H1 (cell line): ENCODE data around the gene PSMB3. TPM values are rescaled to one million over a fixed set of nuclear protein-coding genes. Genes with fewer than 3 reads are reported as not detected.

Experiments used
- CTCF ChIA-PET: fragments of 300-600 bp; sonication (Branson Sonifier 250); formaldehyde crosslinking; loops from one replicate; lab custom pipeline; 2021; ENCODE audit not compliant: partially characterized antibody; lab: Charles Lee
- POLR2A ChIA-PET: fragments of 300-600 bp; sonication (Branson Sonifier 250); formaldehyde crosslinking; loops from one replicate; lab custom pipeline; 2021; ENCODE audit warnings: inconsistent platforms; ENCODE audit not compliant: partially characterized antibody; lab: Charles Lee
- DNase-seq, 2 experiments: peaks; one replicate each; pipeline versions ENCODE4 v3.0.0 to v3.0.0-alpha.2; 2010 to 2022; ENCODE audit warnings: low spot score in 2 of 2, low read depth in 1 of 2, mixed read lengths in 1 of 2
- FAIRE-seq: peaks from 2 replicates; lab custom pipeline; 2011; peaks lifted over from hg19 to GRCh38; lab: Jason Lieb, UNC
- H2AFZ ChIP-seq: 2 replicates; pipeline ENCODE4 v1.8.1; 2012; ENCODE audit warnings: low read length, inconsistent platforms
- H2AK5ac ChIP-seq: 2 replicates; pipeline ENCODE4 v1.6.1; 2013; ENCODE audit warnings: low read depth, low read length
- H2BK120ac ChIP-seq: replicated peaks from 2 replicates; pipeline ENCODE3; 2013; ENCODE audit warnings: low read depth, low read length, inconsistent platforms
- H2BK12ac ChIP-seq: 2 replicates; pipeline ENCODE4 v1.6.1; 2013; ENCODE audit warnings: low read depth, low read length
- H2BK15ac ChIP-seq: 2 replicates; pipeline ENCODE4 v1.6.1; 2013; ENCODE audit warnings: low read length
- H2BK20ac ChIP-seq: 2 replicates; pipeline ENCODE4 v1.6.1; 2013; ENCODE audit warnings: low read length
- H2BK5ac ChIP-seq: 2 replicates; pipeline ENCODE4 v1.6.1; 2013; ENCODE audit warnings: low read depth, low read length
- H3K14ac ChIP-seq: 2 replicates; pipeline ENCODE4 v1.6.1; 2013; ENCODE audit warnings: inconsistent platforms; ENCODE audit not compliant: insufficient read length
- H3K18ac ChIP-seq: 2 replicates; pipeline ENCODE4 v1.6.1; 2013; ENCODE audit warnings: low read length; ENCODE audit errors: extremely low read depth
- H3K23ac ChIP-seq: 2 replicates; pipeline ENCODE4 v1.6.1; 2013; ENCODE audit warnings: inconsistent platforms; ENCODE audit not compliant: insufficient read length
- H3K23me2 ChIP-seq: 2 replicates; pipeline ENCODE4 v1.6.1; 2013; ENCODE audit warnings: low read depth, low read length
- H3K27ac ChIP-seq: 2 replicates; pipeline ENCODE4 v1.6.1; 2011; ENCODE audit warnings: low read depth, low read length, inconsistent platforms
- H3K27me3 ChIP-seq, 4 experiments: replicated peaks in 1 of 4; 1 replicate in 1 of 4; 2 replicates in 3 of 4; pipeline versions ENCODE4 v1.6.1 to v1.8.1; 2011 to 2013; ENCODE audit warnings: low read length in 3 of 4, mild to moderate bottlenecking in 3 of 4, inconsistent platforms in 2 of 4, mixed read lengths in 2 of 4, moderate library complexity in 1 of 4; ENCODE audit not compliant: control insufficient read depth in 3 of 4, insufficient read depth in 3 of 4; ENCODE audit errors: extremely low read depth in 1 of 4
- H3K36me3 ChIP-seq, 4 experiments: 2 replicates each; pipeline versions ENCODE4 v1.6.1 to v1.8.1; 2011 to 2013; ENCODE audit warnings: mild to moderate bottlenecking in 4 of 4, low read length in 3 of 4, moderate library complexity in 2 of 4, control low read depth in 1 of 4, inconsistent platforms in 1 of 4; ENCODE audit not compliant: insufficient read depth in 4 of 4, control insufficient read depth in 2 of 4
- H3K4ac ChIP-seq: replicated peaks from 2 replicates; pipeline ENCODE3; 2013; ENCODE audit warnings: low read length, low read depth, mixed read lengths, inconsistent platforms; ENCODE audit not compliant: insufficient read length
- H3K4me1 ChIP-seq, 4 experiments: replicated peaks in 1 of 4; 1 replicate in 1 of 4; 2 replicates in 3 of 4; pipeline versions ENCODE4 v1.6.1 to v1.8.1; 2011 to 2013; ENCODE audit warnings: low read length in 3 of 4, inconsistent platforms in 2 of 4, mixed read lengths in 1 of 4; ENCODE audit not compliant: insufficient read depth in 4 of 4, control insufficient read depth in 3 of 4
- H3K4me2 ChIP-seq, 2 experiments: 2 replicates each; pipeline versions ENCODE4 v1.6.1 to v1.8.1; 2011 to 2013; ENCODE audit warnings: low read depth in 2 of 2, low read length in 2 of 2, control low read depth in 1 of 2, inconsistent platforms in 1 of 2, mild to moderate bottlenecking in 1 of 2; ENCODE audit not compliant: insufficient read depth in 1 of 2
- H3K4me3 ChIP-seq, 4 experiments: fragments of 200-600, 300-600 bp in 1 of 4; sonication (generic), shearing (Covaris generic), sonication (Bioruptor Twin) in 1 of 4; 2 replicates each; pipeline versions ENCODE4 v1.5.1 to v1.8.1; 2011 to 2016; ENCODE audit warnings: low read length in 4 of 4, low read depth in 3 of 4, control low read depth in 2 of 4, inconsistent platforms in 2 of 4, mild to moderate bottlenecking in 2 of 4, mixed read lengths in 1 of 4, moderate library complexity in 1 of 4; ENCODE audit not compliant: insufficient read depth in 2 of 4; ENCODE audit errors: extremely low read depth in 1 of 4
- H3K56ac ChIP-seq: replicated peaks from 2 replicates; pipeline ENCODE3; 2013; ENCODE audit warnings: low read depth, mild to moderate bottlenecking, mixed read lengths, low read length, inconsistent platforms; ENCODE audit not compliant: insufficient read length
- H3K79me1 ChIP-seq: 2 replicates; pipeline ENCODE4 v1.6.1; 2013; ENCODE audit warnings: low read depth, low read length, control low read depth
- H3K79me2 ChIP-seq, 2 experiments: 2 replicates each; pipeline versions ENCODE4 v1.6.1 to v1.8.1; 2012 to 2013; ENCODE audit warnings: low read length in 2 of 2, mild to moderate bottlenecking in 2 of 2, inconsistent platforms in 1 of 2; ENCODE audit not compliant: insufficient read depth in 2 of 2, control insufficient read depth in 1 of 2
- H3K9ac ChIP-seq, 4 experiments: replicated peaks in 1 of 4; 1 replicate in 1 of 4; 2 replicates in 3 of 4; pipeline versions ENCODE4 v1.6.1 to v1.8.1; 2011 to 2013; ENCODE audit warnings: low read depth in 3 of 4, low read length in 3 of 4, control low read depth in 2 of 4, mild to moderate bottlenecking in 2 of 4, moderate library complexity in 2 of 4, inconsistent platforms in 1 of 4; ENCODE audit errors: extremely low read depth in 1 of 4
- H3K9me3 ChIP-seq, 2 experiments: 2 replicates each; pipeline versions ENCODE4 v1.6.1 to v1.8.1; 2012 to 2013; ENCODE audit warnings: mild to moderate bottlenecking in 2 of 2, moderate library complexity in 2 of 2, control low read depth in 1 of 2, inconsistent platforms in 1 of 2, low read depth in 1 of 2, low read length in 1 of 2, mixed read lengths in 1 of 2; ENCODE audit not compliant: insufficient read depth in 2 of 2
- H4K20me1 ChIP-seq, 2 experiments: replicated peaks in 1 of 2; 2 replicates each; pipeline versions ENCODE3 to v1.8.1; 2011 to 2013; ENCODE audit warnings: inconsistent platforms in 2 of 2, low read length in 2 of 2, mild to moderate bottlenecking in 1 of 2; ENCODE audit not compliant: insufficient read depth in 2 of 2, control insufficient read depth in 1 of 2
- H4K5ac ChIP-seq: 2 replicates; pipeline ENCODE4 v1.6.1; 2013; ENCODE audit warnings: low read length, low read depth, mixed read lengths, inconsistent platforms; ENCODE audit not compliant: insufficient read length
- H4K8ac ChIP-seq: 2 replicates; pipeline ENCODE4 v1.8.0; 2013; ENCODE audit warnings: mild to moderate bottlenecking, moderate library complexity, low read length, inconsistent platforms; ENCODE audit not compliant: insufficient read depth; ENCODE audit errors: extremely low read depth
- H4K91ac ChIP-seq: replicated peaks from 2 replicates; pipeline ENCODE3; 2013; ENCODE audit warnings: low read length, mixed read lengths, inconsistent platforms; ENCODE audit not compliant: insufficient read length
- KDM4A ChIP-seq: IDR thresholded peaks from one replicate; pipeline ENCODE4 v1.7.1; 2012; ENCODE audit warnings: low read depth, mild to moderate bottlenecking, moderate library complexity, low read length, inconsistent platforms; ENCODE audit not compliant: severe bottlenecking
- SP4 ChIP-seq: IDR thresholded peaks from 2 replicates; pipeline ENCODE4 v1.6.1; 2012; ENCODE audit warnings: low read length, inconsistent platforms
- WGBS, 2 experiments: shearing (Covaris generic) in 1 of 2; methylation state at CpG; one replicate each; pipeline versions ENCODE4 v1.1.6 to v1.1.7; 2013 to 2015; ENCODE audit warnings: low lambda C conversion rate in 2 of 2, mixed read lengths in 2 of 2, inconsistent platforms in 1 of 2, low coverage in 1 of 2, missing lambda C conversion rate in 1 of 2; ENCODE audit not compliant: insufficient replicate concordance in 2 of 2, insufficient coverage in 1 of 2, insufficient read length in 1 of 2; ENCODE audit errors: extremely low coverage in 1 of 2, missing lambda C conversion rate in 1 of 2; 5-methylcytosine and 5-hydroxymethylcytosine counted together
- polyA plus RNA-seq, 7 experiments: library from polyadenylated mRNA; depleted of rRNA in 3 of 7; stranded (reverse) in 5 of 7; unstranded in 2 of 7; fragments of >200 nt in 5 of 7; fragments of 200-250 nt in 2 of 7; gene quantifications; 1 replicate in 5 of 7; 2 replicates in 1 of 7; 4 replicates in 1 of 7; pipeline versions ENCODE4 v1.2.1 to v1.2.3, GENCODE V29; 2011 to 2013; ENCODE audit warnings: missing spikeins in 2 of 7, mixed read lengths in 2 of 7
- total RNA-seq: library from RNA; stranded (reverse); fragmentation: NEBNext Ultra II Directional; extraction: Animal tissue kit (Norgen Biotek cat#: 25700); gene quantifications from 2 replicates; pipeline ENCODE4 v1.2.1, GENCODE V29; 2021

PSMB3 gene
- total and polyA plus RNA-seq, 2 of the 8 experiments (the other 6 are each of a cell fraction or from before 2014, with no cell fraction given) = 291 to 914 TPM

GRCh38 chr17:38719289-38719942, 33.1 kb upstream of the PSMB3 start:
- peaks cover 14 to 32% (median 17%) of the 10 kb centered on the region in 4 experiments for H3K4me1 ChIP-seq
- peak overlapping the region in 3 of 4 experiments; percentile 2 to 40 (median 10); a peak in 4 of 8 replicates for H3K4me3 ChIP-seq
- peak overlapping the region; percentile 47 for H4K91ac ChIP-seq
- H4K5ac ChIP-seq = no peak overlapping the region
- H3K4me2 ChIP-seq = peak overlapping the region; percentile 57 to 73
- H3K79me1 ChIP-seq = no peaks in the 10 kb centered on the region
- FAIRE-seq (no peak), DNase-seq (no peak)
- no peak overlapping the region; the same call in 1 of the 2 replicates for H4K8ac ChIP-seq
- H3K23ac ChIP-seq = no peak overlapping the region
- H3K27me3 ChIP-seq = peaks cover 0 to 10% (median 7%) of the 10 kb centered on the region in 4 experiments; a peak in 6 of 7 replicates
- no peak overlapping the region for H2BK120ac ChIP-seq
- peaks cover 2% of the 10 kb centered on the region; the same call in 1 of the 2 replicates for H3K23me2 ChIP-seq
- TF ChIP-seq KDM4A (no peak), SP4 (no peak)
- TF ChIP-seq, all 59 proteins: peak for 0
- H2BK15ac ChIP-seq = no peak overlapping the region
- H3K36me3 ChIP-seq = no peaks in the 10 kb centered on the region
- no peak overlapping the region for H3K27ac ChIP-seq
- H3K18ac ChIP-seq = peak overlapping the region; percentile 48
- H3K56ac ChIP-seq = no peak overlapping the region
- H2AK5ac ChIP-seq = no peak overlapping the region
- H2BK20ac ChIP-seq = no peak overlapping the region
- H4K20me1 ChIP-seq = no peaks in the 10 kb centered on the region
- no peak overlapping the region for H2AFZ ChIP-seq
- H3K14ac ChIP-seq = no peak overlapping the region
- H3K79me2 ChIP-seq = no peaks in the 10 kb centered on the region
- H3K9ac ChIP-seq = no peak overlapping the region
- WGBS, 2 experiments = 69% methylated on average over 22 of the region's 29 CpGs; no CpG with 5 or more reads in 1 of the 2 experiments
- H3K9me3 ChIP-seq = no peaks in the 10 kb centered on the region
- POLR2A ChIA-PET = interaction anchor here (0.5 to 3.7 kb wide), 19 partner anchors 9 to 394 kb away, joined by 3 to 29 read pairs (median 4); partner anchors contain the start of genes CISD3, MLLT6, PSMB3 and RPL23
- H2BK5ac ChIP-seq = peak overlapping the region; percentile 78; the same call in 1 of the 2 replicates
- H3K4ac ChIP-seq = peak overlapping the region; percentile 65
- H2BK12ac ChIP-seq = 0 out of 2 replicates have a peak overlapping the region, but pooled peaks have one; percentile 60
- CTCF ChIA-PET = interaction anchor here (0.6 to 7.9 kb wide), 13 partner anchors 9 to 1636 kb away, joined by 3 to 49 read pairs (median 4); partner anchors contain the start of gene MLLT6
